ENCODE measurements around the gene MEIS2. TPM values are rescaled to one million over a fixed set of nuclear protein-coding genes. Genes with fewer than 3 reads are reported as not detected.

Gene MEIS2
- total RNA-seq, 1 experiment from 2014 or later: 29.4 TPM

- no peak for DNase-seq (ENCODE audit: low read depth, low spot score)
Observed at GRCh38 chr15:37037850-37038715, 62.3 kb downstream of the MEIS2 start.

GRCh38 chr15:37037071-37037655, 63.2 kb downstream of the MEIS2 start:
- in situ Hi-C loops (cut with HindIII; ENCODE audit: low pct_unique_long_range_greater_than_20kb, low sequenced_read_pairs): no loop called here
- DNase-seq (ENCODE audit: low read depth, low spot score): no peak

More at GRCh38 chr15:37037850-37038715, 62.3 kb downstream of the MEIS2 start:
- in situ Hi-C loops (cut with HindIII; ENCODE audit: low pct_unique_long_range_greater_than_20kb, low sequenced_read_pairs): no loop called here

GRCh38 chr15:37034835-37035748, 65.3 kb downstream of the MEIS2 start:
- in situ Hi-C loops (cut with HindIII; ENCODE audit: low pct_unique_long_range_greater_than_20kb, low sequenced_read_pairs): no loop called here
- no peak for DNase-seq (ENCODE audit: low read depth, low spot score)

DNA sequence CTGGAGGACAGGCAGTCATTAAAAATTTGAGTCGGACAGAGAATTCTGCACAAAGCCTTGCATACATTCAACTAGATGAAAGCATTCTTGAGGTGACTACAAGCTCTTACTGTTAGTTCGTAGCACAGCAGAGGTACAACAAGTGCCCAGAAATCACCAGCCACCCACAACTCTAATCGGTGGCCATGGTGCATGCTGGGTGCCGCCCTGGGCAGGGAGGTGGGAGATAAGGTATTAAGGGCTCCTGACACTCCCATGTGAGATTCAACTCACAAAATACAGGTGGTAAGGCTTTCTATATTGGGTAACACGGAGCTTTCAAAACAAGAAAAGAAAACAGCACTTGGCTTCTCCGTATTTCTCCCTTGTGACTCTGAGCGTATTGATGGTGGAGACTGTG, 66.0 kb downstream of the MEIS2 start:
- DNase-seq (ENCODE audit: low read depth, low spot score): no peak
- in situ Hi-C loops (cut with HindIII; ENCODE audit: low pct_unique_long_range_greater_than_20kb, low sequenced_read_pairs): no loop called here

- in situ Hi-C loops (cut with HindIII; ENCODE audit: low pct_unique_long_range_greater_than_20kb, low sequenced_read_pairs): no loop called here
- no peak for DNase-seq (ENCODE audit: low read depth, low spot score)
Observed at GRCh38 chr15:37032091-37032775, 68.1 kb downstream of the MEIS2 start.

- in situ Hi-C loops (cut with HindIII; ENCODE audit: low pct_unique_long_range_greater_than_20kb, low sequenced_read_pairs): no loop called here
- DNase-seq (ENCODE audit: low read depth, low spot score): no peak
Observed at GRCh38 chr15:37031198-37031597, 69.2 kb downstream of the MEIS2 start.

DNA sequence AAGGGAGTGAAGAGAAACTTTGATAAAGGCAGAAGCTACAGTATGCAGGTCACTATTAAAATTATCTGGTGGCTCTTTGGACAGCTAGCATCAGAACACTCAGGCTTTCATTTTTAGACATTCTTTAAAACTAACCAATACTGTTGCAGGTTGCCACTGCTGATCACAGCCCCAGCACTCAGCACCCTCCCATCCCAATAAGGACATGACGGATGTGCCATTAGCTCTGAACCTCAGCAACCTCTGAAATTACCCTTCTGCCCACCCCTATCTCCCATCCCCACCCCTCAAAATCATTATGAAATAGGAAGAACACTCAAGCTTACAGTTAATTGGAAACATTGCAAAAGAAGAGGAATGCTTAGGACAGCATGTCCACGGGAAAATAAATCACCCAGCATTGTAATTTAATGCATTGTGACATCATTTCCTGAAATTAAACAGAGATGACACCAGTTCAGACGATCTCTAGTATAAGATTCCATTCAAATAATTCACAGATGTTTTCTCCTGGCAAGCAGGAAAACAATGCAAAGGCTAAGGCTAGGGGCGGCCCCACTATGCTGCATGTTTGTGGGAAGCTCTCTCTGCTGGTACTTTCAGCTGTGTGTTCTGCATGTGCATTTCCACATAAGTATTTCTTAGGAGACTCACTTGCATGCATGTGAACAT, 71.6 kb downstream of the MEIS2 start:
- DNase-seq (ENCODE audit: low read depth, low spot score): no peak
- in situ Hi-C loops (cut with HindIII; ENCODE audit: low pct_unique_long_range_greater_than_20kb, low sequenced_read_pairs): no loop called here

DNA sequence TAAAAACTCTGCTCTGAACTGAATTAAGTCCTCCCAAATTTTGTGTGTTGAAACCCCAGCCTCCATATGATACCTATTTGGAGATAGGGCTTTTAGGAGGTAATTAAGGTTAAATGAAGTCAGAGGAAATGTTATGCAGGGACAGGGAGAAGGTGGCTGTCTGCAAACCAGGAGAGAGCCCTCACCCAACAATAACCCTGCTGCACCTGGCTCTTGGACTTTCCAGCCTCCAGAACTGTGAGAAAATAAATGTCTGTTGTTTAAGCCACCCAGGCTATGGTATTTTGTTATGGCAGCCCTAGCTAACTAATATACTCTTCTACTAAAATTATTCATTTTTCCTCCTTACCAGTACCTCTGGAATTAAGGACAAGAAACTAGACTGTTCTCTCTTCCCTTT, 79.5 kb downstream of the MEIS2 start:
- in situ Hi-C loops (cut with HindIII; ENCODE audit: low pct_unique_long_range_greater_than_20kb, low sequenced_read_pairs): no loop called here
- DNase-seq (ENCODE audit: low read depth, low spot score): no peak

DNA sequence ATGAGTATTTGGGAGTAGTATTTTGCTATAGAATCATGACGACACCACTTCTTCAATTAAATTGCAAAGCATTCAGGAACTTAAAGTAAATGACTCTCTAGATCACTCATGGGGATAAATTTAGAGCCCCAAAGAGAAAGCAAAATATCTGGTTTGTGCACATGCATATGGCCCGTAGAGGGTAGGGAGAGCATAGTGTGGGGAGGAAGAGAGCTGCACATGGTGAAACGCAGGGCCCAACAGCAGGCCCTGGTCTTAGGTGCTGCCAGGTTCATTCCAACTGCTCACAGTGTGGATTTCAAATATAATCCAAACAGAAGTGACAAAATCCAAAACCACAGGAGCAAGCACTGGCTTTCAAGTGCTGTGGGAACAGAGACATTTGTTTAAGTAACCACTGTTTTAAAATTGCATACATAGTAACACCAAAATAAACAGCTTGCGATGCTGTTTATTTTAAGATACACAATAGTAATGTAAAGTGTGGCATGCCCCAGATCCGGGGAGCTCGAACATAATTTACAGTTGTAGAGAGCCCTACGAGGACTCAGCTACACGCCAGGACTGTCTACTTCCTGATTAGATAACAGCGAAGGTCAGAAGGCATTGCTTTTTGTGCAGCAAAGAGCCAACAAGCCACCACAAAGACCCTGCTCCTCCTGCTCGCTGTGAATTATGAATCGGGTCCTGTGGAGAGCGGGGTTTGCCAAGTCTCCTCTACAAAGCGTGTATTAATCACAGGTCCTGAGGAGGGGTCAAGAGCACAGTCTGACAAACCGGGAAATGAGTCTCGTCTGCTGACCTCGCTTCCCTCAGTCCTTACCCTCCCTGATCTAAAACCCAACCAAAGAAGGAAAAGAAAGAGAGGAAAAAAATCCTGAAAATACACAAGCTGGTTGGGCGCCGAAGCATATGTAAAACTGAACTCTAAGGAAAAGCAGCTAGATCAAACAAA, 80.6 kb downstream of the MEIS2 start:
- in situ Hi-C loops (cut with HindIII; ENCODE audit: low pct_unique_long_range_greater_than_20kb, low sequenced_read_pairs): no loop called here
- DNase-seq (ENCODE audit: low read depth, low spot score): no peak

- in situ Hi-C loops (cut with HindIII; ENCODE audit: low pct_unique_long_range_greater_than_20kb, low sequenced_read_pairs): no loop called here
Observed at GRCh38 chr15:37017031-37017625, 83.2 kb downstream of the MEIS2 start.

GRCh38 chr15:37016231-37016630, 84.1 kb downstream of the MEIS2 start:
- in situ Hi-C loops (cut with HindIII; ENCODE audit: low pct_unique_long_range_greater_than_20kb, low sequenced_read_pairs): no loop called here
- DNase-seq (ENCODE audit: low read depth, low spot score): no peak

More at GRCh38 chr15:37017031-37017625, 83.2 kb downstream of the MEIS2 start:
- DNase-seq (ENCODE audit: low read depth, low spot score): no peak

- in situ Hi-C loops (cut with HindIII; ENCODE audit: low pct_unique_long_range_greater_than_20kb, low sequenced_read_pairs): no loop called here
- DNase-seq (ENCODE audit: low read depth, low spot score): no peak
Observed at GRCh38 chr15:37015451-37015850, 84.9 kb downstream of the MEIS2 start.

DNA sequence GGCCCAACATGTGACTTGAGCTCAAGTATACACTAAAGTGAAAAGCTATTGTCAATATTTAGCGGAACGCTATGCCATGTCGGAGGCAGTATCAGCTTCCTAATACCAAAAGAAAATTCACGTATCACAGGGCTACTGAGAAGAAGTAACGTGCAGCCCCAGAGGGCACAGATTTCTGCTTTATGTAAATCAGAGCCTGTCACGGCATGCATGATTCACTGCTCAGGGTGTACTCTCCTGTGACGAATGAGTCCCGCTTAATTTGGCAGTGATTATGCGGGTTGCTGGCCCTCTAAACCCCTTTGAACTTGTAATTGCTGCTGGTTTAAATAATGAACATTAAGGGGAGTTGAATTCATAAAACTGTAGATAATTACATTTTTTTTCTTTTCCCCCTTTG, 85.3 kb downstream of the MEIS2 start:
- in situ Hi-C loops (cut with HindIII; ENCODE audit: low pct_unique_long_range_greater_than_20kb, low sequenced_read_pairs): no loop called here
- DNase-seq (ENCODE audit: low read depth, low spot score): no peak

GRCh38 chr15:37014566-37014965, 85.8 kb downstream of the MEIS2 start:
- DNase-seq (ENCODE audit: low read depth, low spot score): no peak
- in situ Hi-C loops (cut with HindIII; ENCODE audit: low pct_unique_long_range_greater_than_20kb, low sequenced_read_pairs): no loop called here

GRCh38 chr15:37014137-37014536, 86.2 kb downstream of the MEIS2 start:
- in situ Hi-C loops (cut with HindIII; ENCODE audit: low pct_unique_long_range_greater_than_20kb, low sequenced_read_pairs): no loop called here
- no peak for DNase-seq (ENCODE audit: low read depth, low spot score)

DNA sequence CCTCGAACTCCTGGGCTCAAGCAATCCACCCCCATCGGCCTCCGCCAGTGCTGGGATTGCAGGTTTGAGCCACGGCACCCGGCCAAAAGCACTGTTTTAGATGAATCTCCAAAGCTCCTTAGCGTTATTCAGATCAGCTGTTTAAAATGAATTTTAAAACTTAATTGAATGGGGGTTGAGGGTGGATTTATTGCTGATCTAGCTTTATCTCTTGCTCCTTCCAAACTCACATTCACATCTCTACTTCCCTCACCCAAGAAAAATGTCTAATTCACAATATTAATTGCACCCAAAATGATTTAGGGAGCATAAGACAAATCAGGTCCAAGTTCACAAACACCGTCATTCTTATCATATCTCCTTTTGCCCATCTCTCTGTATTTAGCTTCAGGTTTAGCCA, 89.8 kb downstream of the MEIS2 start:
- in situ Hi-C loops (cut with HindIII; ENCODE audit: low pct_unique_long_range_greater_than_20kb, low sequenced_read_pairs): no loop called here
- no peak for DNase-seq (ENCODE audit: low read depth, low spot score)

Data from SK-MEL-5 (cell line).